ENCODE results near the gene IL21. TPM values are rescaled to one million over a fixed set of nuclear protein-coding genes. Genes with fewer than 3 reads are reported as not detected.

The IL21 gene
- total and polyA plus RNA-seq, 12 donors: not detected

GRCh38 chr4:122639181-122639580 is 18.3 kb upstream of the IL21 start:
- H3K36me3 ChIP-seq (replicated peaks in 1 of 2): no peaks in the 10 kb centered on the region

DNA sequence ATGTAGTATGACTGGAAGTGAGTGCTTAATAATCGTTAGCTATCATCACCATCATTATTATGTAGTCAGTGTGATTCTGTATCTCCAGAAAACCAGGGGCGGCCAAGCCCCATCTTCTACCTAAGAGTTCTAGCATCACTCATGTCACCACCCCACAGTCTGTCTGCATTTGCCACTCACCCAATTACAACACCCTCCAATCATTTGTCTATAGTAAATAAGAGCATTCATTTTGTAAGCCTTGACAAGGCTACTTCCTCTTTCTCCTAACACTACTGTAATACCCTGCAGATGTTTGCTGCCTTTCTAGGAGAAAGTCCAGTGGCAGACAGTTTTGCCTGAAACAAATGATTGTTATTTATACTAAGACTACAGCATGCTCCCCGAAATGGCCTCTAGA is 15.8 kb upstream of the IL21 start:
- no peak for DNase-seq
- TF ChIP-seq POLR2A (IDR thresholded peaks at IDR 0.05) (no peak), CTCF (IDR thresholded peaks at IDR 0.05) (no peak)
- intact Hi-C loops (cut with DNase I): no loop called here
- Histone ChIP-seq H3K36me3 (replicated peaks in 1 of 2) (no peaks in the 10 kb centered on the region), H3K27ac (no peak overlapping the region), H3K4me3 (no peak overlapping the region), H3K27me3 (peaks cover 3% of the 10 kb centered on the region), H3K9me3 (replicated peaks in 1 of 3) (no peaks in the 10 kb centered on the region), H3K4me1 (replicated peaks in 1 of 2) (no peaks in the 10 kb centered on the region)
- WGBS, 4 donors: 65 to 79% (median 71%) methylated on average over 3 of the region's 3 CpGs

More at GRCh38 chr4:122639181-122639580, 18.3 kb upstream of the IL21 start:
- Histone ChIP-seq H3K4me3 (no peak overlapping the region), H3K4me1 (replicated peaks in 1 of 2) (no peaks in the 10 kb centered on the region), H3K27ac (no peak overlapping the region), H3K9me3 (replicated peaks in 1 of 3) (no peaks in the 10 kb centered on the region), H3K27me3 (peaks cover 3% of the 10 kb centered on the region)
- DNase-seq: no peak
- TF ChIP-seq CTCF (IDR thresholded peaks at IDR 0.05) (no peak), POLR2A (IDR thresholded peaks at IDR 0.05) (no peak)
- 66 to 84% (median 81%) methylated on average over 3 of the region's 3 CpGs for WGBS, 4 donors
- intact Hi-C loops (cut with DNase I): no loop called here

DNA sequence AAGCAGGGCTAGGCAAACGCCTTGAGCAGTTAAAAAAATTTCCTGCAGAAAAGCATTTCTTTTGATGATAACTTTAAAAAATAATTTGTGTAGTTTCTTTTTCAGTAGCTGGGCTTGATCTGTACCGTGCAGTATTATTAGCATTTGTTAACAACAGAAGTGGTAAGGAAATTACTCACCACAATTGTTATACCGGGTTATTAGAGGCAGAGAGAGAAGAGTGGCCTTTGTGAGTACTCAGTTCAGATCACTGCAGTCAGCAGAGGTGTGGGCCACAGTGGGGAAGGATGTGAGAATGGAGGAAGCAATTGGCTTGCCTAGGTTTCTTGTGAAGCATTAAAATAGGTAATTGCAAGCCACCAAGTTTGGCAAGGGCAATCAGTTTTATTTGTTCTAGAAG is 14.3 kb upstream of the IL21 start:
- Histone ChIP-seq H3K4me3 (no peak overlapping the region), H3K9me3 (replicated peaks in 1 of 3) (no peaks in the 10 kb centered on the region), H3K27me3 (peaks cover 3% of the 10 kb centered on the region), H3K4me1 (replicated peaks in 1 of 2) (no peaks in the 10 kb centered on the region), H3K27ac (no peak overlapping the region), H3K36me3 (replicated peaks in 1 of 2) (no peaks in the 10 kb centered on the region)
- no peak for TF ChIP-seq POLR2A (IDR thresholded peaks at IDR 0.05)
- no peak for DNase-seq
- intact Hi-C loops (cut with DNase I): no loop called here
- WGBS, 4 donors: 49 to 64% (median 62%) methylated on average over 3 of the region's 3 CpGs

GRCh38 chr4:122633211-122633610 is 12.3 kb upstream of the IL21 start:
- Histone ChIP-seq H3K36me3 (replicated peaks in 1 of 2) (no peaks in the 10 kb centered on the region), H3K27ac (no peak overlapping the region), H3K4me3 (no peak overlapping the region), H3K27me3 (peaks cover under 1% of the 10 kb centered on the region), H3K9me3 (replicated peaks in 1 of 3) (no peaks in the 10 kb centered on the region), H3K4me1 (replicated peaks in 1 of 2) (no peaks in the 10 kb centered on the region)
- intact Hi-C loops (cut with DNase I): no loop called here
- WGBS, 4 donors: 63 to 74% (median 69%) methylated on average over 2 of the region's 2 CpGs
- TF ChIP-seq CTCF (IDR thresholded peaks at IDR 0.05) (no peak), POLR2A (IDR thresholded peaks at IDR 0.05) (no peak)
- no peak for DNase-seq

DNA sequence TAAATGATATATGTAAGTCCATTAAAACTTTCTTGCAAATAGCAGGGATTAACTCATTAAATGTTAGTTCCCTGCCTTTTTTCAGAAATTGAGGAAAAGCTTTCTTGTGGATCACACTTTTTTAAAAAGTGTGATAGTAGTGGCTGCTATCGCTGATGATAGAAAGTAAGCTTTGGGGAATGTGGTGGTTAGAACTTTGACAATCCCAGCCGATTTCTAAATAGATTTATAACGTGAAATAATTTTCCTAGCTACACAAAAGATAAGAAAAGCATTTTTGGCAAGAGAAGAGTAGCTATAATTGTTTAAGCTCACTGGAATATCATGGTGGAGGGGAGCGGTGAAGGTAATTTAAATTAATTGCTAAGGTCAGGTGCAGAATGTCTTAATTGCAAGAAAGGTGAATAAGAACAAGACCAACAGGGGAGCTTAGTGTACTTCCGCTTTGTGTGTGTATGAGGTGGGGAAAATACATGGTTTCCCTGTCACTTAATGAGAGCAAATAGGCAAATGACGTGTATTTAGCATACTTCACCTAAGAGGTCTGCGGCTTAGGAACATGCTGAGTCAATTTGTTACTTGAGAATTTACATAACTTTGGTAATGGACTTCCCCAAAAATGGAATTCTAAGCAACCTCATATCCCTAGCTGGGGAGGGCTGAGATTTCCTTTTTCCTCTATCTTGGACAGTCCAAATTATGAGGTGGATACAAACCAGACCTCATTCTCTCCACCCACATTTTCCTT is 11.7 kb upstream of the IL21 start:
- Histone ChIP-seq H3K27ac (no peak overlapping the region), H3K4me1 (replicated peaks in 1 of 2) (no peaks in the 10 kb centered on the region), H3K27me3 (no peaks in the 10 kb centered on the region), H3K9me3 (replicated peaks in 1 of 3) (no peaks in the 10 kb centered on the region), H3K4me3 (no peak overlapping the region), H3K36me3 (replicated peaks in 1 of 2) (no peaks in the 10 kb centered on the region)
- 65 to 68% (median 67%) methylated on average over 7 of the region's 7 CpGs for WGBS, 4 donors
- no peak for DNase-seq
- TF ChIP-seq POLR2A (IDR thresholded peaks at IDR 0.05): no peak
- intact Hi-C loops (cut with DNase I): no loop called here
